ENCODE measurements around the gene CASZ1.

The CASZ1 gene

GRCh38 chr1:10647414-10648170, 148.9 kb downstream of the CASZ1 start:
- no peak for DNase-seq

- DNase-seq, result no peak
Observed at GRCh38 chr1:10646347-10646861, 150.0 kb downstream of the CASZ1 start.

- no peak for DNase-seq
Observed at GRCh38 chr1:10644307-10645128, 151.9 kb downstream of the CASZ1 start.

- DNase-seq, result no peak
Observed at GRCh38 chr1:10643607-10644306, 152.7 kb downstream of the CASZ1 start.

DNA sequence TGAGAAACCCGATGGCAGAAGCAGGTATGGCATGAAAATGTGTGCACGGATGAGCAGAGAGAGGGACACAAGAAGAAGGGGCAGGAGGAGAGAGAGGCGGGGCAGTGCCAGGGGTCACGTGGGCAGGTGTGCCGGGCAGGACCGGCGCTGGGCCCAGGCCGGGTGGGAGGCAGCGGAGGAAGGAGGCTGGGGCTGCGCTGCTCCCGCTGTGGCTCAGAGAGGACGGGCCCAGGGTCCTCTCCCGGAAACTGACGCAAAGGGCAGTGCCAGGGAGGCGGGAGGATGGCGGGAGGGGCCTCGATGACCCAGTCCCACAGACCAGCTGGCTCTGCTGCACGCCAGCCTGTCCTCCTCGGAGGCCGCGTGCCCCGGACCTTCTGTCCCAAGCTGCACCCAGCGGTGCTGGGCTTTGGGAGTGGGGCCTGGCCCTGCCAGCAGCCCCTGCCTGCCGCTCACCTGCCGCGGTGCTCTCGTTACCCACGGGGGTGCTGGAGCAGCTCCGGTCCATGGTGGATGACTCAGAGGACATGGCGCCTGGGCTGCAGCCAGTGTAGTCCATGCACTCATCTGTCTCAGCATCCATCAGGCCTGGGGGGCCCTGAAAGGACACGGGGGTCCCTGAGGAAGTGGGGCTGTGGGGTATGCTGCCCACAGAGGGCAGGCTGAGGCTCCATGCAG, 153.9 kb downstream of the CASZ1 start:
- DNase-seq, result no peak

GRCh38 chr1:10641976-10642375, 154.5 kb downstream of the CASZ1 start:
- DNase-seq, result no peak

DNA sequence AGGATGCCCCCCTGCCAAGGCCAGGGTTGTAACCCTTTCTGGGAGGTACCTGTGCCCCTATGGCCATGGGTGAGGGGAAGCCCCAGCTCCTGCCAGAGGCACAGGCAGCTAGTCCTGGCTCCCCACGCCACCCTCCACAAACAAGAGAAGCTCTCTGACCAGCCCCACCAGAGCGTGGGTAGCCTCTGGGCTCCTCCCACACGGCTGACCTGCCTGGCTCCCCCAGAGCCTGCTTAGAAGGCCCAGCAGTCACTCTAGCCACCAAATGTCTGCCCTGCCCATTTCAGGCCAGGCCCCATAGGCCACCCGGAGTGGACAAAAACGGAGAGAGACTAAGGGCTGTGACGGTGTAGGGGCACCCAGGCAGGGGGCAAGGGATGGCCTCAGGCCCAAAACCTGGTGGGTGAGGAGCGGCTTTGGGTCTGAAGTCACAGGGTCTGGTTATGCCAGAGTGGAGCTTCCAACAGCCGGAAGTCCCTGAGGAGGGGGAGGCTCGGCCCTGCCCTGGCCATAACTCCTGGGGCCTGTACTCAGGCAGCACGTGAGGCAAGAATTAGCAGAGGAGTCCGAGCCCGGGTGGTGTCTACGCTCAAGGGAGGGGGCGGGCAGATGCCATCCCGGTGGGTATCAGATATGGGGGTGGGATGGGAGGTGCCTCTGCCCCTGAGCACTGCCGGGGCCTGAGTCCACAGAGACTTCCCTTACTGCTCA, 155.4 kb downstream of the CASZ1 start:
- no peak for DNase-seq

GRCh38 chr1:10639775-10640578, 156.5 kb downstream of the CASZ1 start:
- no peak for DNase-seq

DNA sequence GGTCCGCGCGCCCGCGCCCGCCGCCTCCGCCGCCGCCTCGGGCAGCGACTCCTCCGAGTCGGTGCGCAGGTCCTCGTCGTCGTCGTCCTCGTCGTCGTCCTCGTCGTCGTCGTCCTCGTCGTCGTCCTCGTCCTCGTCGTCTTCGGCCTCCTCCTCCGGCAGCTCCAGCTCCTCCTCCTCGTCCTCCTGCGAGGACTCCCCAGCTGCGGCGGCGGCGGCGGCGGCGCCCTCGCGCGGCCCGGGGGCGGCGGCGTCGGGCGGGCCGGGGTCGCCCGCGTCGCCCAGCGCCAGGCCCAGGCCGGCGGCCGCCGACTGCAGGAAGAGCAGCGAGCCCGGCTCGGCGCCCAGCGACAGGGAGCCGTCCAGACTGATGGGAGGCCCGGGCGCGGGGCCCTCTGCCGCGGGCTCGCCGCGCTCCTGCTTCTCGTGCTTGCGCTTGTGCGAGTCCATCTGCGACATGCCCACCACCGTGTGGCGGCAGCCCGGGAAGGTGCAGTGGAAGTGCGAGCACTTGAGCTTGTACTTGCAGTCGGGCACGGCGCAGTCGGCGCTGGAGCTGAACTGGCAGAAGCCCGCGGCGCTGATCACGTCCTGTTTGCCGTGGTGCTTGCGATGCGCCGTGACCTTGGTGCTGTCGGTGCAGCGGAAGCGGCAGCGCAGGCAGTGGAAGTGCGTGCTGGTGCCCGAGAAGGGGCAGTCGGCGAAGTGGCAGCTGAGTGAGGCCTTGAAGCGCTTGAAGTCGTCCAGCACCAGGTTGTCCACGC, 157.3 kb downstream of the CASZ1 start:
- DNase-seq, result no peak

GRCh38 chr1:10638559-10639005, 157.9 kb downstream of the CASZ1 start:
- DNase-seq, result no peak

- no peak for DNase-seq
Observed at GRCh38 chr1:10637834-10638558, 158.4 kb downstream of the CASZ1 start.

GRCh38 chr1:10637400-10637799, 159.0 kb downstream of the CASZ1 start:
- DNase-seq, result no peak

GRCh38 chr1:10635992-10636391, 160.5 kb downstream of the CASZ1 start:
- no peak for DNase-seq

GRCh38 chr1:10635085-10635896, 161.2 kb downstream of the CASZ1 start:
- no peak for DNase-seq

- no peak for DNase-seq
Observed at GRCh38 chr1:10634428-10635084, 161.9 kb downstream of the CASZ1 start.

- DNase-seq, result no peak
Observed at GRCh38 chr1:10634075-10634427, 162.4 kb downstream of the CASZ1 start.

GRCh38 chr1:10633416-10633815, 163.0 kb downstream of the CASZ1 start:
- no peak for DNase-seq

DNA sequence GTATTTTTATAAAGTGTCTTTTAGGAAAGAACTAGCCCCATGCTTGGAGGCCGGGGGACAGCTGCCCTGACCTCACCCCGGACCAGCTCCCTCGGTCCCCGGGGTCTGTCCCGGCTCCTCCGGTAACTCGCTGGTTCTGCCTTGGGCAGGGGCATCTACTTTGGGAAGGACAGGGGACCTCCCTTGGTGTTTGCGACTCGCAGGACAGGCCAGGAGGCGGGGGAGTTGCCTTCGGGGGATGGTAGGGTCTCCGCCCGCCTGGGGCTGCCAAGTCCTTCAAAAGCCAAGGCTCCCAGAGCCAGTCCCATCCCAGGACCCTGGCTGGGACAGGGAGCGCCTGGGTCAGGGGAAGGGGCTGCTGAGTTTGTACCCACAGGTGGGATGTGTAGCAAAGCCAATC, 163.8 kb downstream of the CASZ1 start:
- no peak for DNase-seq

All from activated effector memory CD4-positive, alpha-beta T cell treated with Interleukin-2 at 50 U/mL for 16 hours (primary cell).